Pancreas (tissue), 10 donors: ENCODE results near the gene GAB2. TPM values are rescaled to one million over a fixed set of nuclear protein-coding genes. Genes with fewer than 3 reads are reported as not detected.

Experiments
- ATAC-seq, 4 donors: fragments of 200-7000 bp; cut with Tn5 transposase; one replicate each; pipeline versions ENCODE4 v1.8.0 to v1.9.1; 2020; ENCODE audit warnings: mild to moderate bottlenecking in 4 of 4, moderate library complexity in 4 of 4
- DNase-seq, 6 donors: peaks; one replicate each; pipeline ENCODE4 v3.0.0-alpha.2; 2020
- FAIRE-seq: peaks from 2 replicates; lab custom pipeline; 2012; peaks lifted over from hg19 to GRCh38; lab: Jason Lieb, UNC
- H3K27ac ChIP-seq, 4 donors: fragments of 200-600 bp; sonication (generic); 1 replicate in 3 of 4; 2 replicates in 1 of 4; pipeline versions ENCODE4 v1.5.0 to v1.8.0; 2020
- H3K27me3 ChIP-seq, 4 donors: fragments of 200-600 bp; one replicate each; pipeline ENCODE4 v1.8.0; 2021
- H3K36me3 ChIP-seq, 3 donors: fragments of 200-600 bp; sonication (generic) in 1 of 3; one replicate each; pipeline versions ENCODE4 v1.5.0 to v1.8.0; 2020 to 2021
- H3K4me1 ChIP-seq, 3 donors: fragments of 200-600 bp; one replicate each; pipeline ENCODE4 v1.8.0; 2021
- H3K4me3 ChIP-seq, 4 donors: fragments of 200-600 bp; sonication (generic) in 2 of 4; one replicate each; pipeline versions ENCODE4 v1.5.0 to v1.8.0; 2020 to 2021
- H3K9me3 ChIP-seq, 4 donors: fragments of 200-600 bp; one replicate each; pipeline ENCODE4 v1.8.0; 2021
- WGBS, 2 donors: extraction: QIAGEN DNeasy Blood & Tissue Kit; methylation state at CpG; one replicate each; pipeline ENCODE4 v1.1.7; 2013; 5-methylcytosine and 5-hydroxymethylcytosine counted together
- intact Hi-C, 3 donors: fragments of 100-400 bp; cut with DNase I; formaldehyde crosslinking; loops; one replicate each; pipeline versions ENCODE4 v1.11.1 to v1.14.2; 2022
- polyA plus RNA-seq, 2 donors: library from polyadenylated mRNA; stranded (reverse); fragments of 200-250 nt; gene quantifications; one replicate each; pipeline ENCODE4 v1.2.3, GENCODE V29; 2013
- total RNA-seq, 6 donors: library from RNA; stranded (reverse); fragmentation: NEBNext Ultra II Directional in 4 of 6; extraction: Animal tissue kit (Norgen Biotek cat#: 25700) in 4 of 6; gene quantifications; one replicate each; pipeline versions ENCODE4 v1.2.1 to v1.2.4, GENCODE V29; 2021 to 2023
- TF ChIP-seq, protein P1 (sequence below), 4 donors: fragments of 200-600 bp; sonication (generic) in 3 of 4; IDR thresholded peaks; one replicate each; pipeline versions ENCODE4 v1.5.0 to v1.8.0; 2021; ENCODE audit warnings: antibody characterized with exemption in 4 of 4
- donor health status: healthy with polysubstance abuse.
- donor health status: DM: no; HTN: no; CAD: no; lungs with moderate emphysema.
- donor health status: DM: no; HTN: no; CAD: no.
- donor health status: control.
- donor health status: control.
- donor health status: Bipolar disorder and iron deficiency.
- donor health status: DM: yes; HTN: yes; CAD: no.
- donor health status: DM: no; HTN: no; CAD: no.
- donor health status: DM: no; HTN: no; CAD: no.
- donor health status: DM: yes; HTN: yes; CAD: no.

The GAB2 gene
- total and polyA plus RNA-seq, 8 donors = 3.1 to 17.8 (median 9.4) TPM

DNA sequence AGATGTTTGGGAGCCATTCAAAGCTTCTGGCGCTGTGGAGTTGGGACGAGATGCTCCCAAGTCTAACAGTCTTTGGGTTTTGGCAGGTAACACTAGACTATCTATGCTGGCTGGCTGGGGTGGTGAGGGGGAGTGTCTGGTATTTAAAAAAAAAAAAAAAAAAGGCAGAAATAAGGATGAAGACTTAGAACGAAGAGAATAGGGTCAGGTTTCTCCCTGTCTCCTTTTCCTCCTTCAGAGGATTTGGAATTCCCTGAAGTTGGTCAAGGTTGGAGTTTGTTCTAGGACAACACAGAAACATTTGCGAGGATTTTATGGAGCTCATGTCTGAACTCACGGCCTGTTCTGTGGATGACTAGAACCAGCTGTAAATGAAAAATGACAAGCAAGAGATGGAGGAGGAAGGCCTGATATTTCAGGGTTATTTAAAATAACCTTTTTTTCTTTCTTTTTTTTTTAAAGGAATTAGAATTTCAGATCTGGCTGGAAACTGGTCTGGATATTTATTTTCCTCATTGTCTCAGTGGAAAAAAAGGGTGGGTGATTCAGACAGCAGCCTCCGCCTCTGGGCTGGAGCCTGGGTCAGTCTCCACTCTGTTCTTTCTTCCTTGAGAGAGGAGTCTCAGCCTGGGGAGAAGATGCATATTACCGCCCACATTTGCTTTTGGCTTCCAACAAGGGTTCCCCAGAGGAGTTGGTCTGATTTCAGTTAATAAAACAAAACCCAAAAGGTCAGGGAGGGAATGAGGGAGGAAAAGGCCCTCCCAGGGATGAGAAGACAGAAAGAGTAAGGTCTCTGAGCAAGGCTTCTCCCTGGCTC is 148.8 kb downstream of the GAB2 start:
- WGBS, 2 donors = 91 to 93% methylated on average over 7 of the region's 7 CpGs
- FAIRE-seq (no peak), DNase-seq (peak in 1 of 6 donors; percentile 17), ATAC-seq (peak in 3 of 4 donors; percentile 60 to 69 (median 67))
- Histone ChIP-seq H3K36me3 (no peaks in the 10 kb centered on the region), H3K4me3 (no peak overlapping the region), H3K27ac (no peak overlapping the region), H3K9me3 (no peaks in the 10 kb centered on the region), H3K4me1 (no peaks in the 10 kb centered on the region), H3K27me3 (no peaks in the 10 kb centered on the region)
- TF ChIP-seq, protein P1, sequence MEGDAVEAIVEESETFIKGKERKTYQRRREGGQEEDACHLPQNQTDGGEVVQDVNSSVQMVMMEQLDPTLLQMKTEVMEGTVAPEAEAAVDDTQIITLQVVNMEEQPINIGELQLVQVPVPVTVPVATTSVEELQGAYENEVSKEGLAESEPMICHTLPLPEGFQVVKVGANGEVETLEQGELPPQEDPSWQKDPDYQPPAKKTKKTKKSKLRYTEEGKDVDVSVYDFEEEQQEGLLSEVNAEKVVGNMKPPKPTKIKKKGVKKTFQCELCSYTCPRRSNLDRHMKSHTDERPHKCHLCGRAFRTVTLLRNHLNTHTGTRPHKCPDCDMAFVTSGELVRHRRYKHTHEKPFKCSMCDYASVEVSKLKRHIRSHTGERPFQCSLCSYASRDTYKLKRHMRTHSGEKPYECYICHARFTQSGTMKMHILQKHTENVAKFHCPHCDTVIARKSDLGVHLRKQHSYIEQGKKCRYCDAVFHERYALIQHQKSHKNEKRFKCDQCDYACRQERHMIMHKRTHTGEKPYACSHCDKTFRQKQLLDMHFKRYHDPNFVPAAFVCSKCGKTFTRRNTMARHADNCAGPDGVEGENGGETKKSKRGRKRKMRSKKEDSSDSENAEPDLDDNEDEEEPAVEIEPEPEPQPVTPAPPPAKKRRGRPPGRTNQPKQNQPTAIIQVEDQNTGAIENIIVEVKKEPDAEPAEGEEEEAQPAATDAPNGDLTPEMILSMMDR (IDR thresholded peaks at IDR 0.05) = no peak
- intact Hi-C loops = no loop called here

DNA sequence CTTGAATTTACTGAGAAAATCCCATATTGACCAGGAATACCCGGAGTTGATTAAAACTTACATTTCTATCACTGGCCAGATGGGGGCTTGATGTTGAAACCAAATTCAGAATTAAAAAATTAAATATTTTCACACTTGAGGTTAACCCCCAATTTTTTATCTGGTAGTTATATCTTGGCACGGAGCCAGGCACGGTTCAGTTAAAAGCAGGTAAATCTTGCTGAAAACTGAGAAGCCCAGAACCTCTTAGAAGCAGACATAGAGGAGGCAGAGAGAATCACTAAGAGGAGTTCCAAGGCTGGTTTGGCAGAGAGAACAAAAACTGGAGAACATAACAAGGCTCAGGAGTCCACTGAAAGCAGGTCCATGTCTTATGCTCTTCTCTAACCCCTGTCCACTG is 151.2 kb downstream of the GAB2 start:
- FAIRE-seq (no peak), ATAC-seq (no peak), DNase-seq (no peak)
- H3K36me3 ChIP-seq = no peaks in the 10 kb centered on the region
- intact Hi-C loops = no loop called here
- TF ChIP-seq, protein P1 (IDR thresholded peaks at IDR 0.05) = no peak
- 33 to 40% methylated on average over 3 of the region's 3 CpGs for WGBS, 2 donors
- no peaks in the 10 kb centered on the region for H3K9me3 ChIP-seq
- no peaks in the 10 kb centered on the region for H3K4me1 ChIP-seq
- no peaks in the 10 kb centered on the region for H3K27me3 ChIP-seq
- no peak overlapping the region for H3K27ac ChIP-seq
- H3K4me3 ChIP-seq = no peak overlapping the region

DNA sequence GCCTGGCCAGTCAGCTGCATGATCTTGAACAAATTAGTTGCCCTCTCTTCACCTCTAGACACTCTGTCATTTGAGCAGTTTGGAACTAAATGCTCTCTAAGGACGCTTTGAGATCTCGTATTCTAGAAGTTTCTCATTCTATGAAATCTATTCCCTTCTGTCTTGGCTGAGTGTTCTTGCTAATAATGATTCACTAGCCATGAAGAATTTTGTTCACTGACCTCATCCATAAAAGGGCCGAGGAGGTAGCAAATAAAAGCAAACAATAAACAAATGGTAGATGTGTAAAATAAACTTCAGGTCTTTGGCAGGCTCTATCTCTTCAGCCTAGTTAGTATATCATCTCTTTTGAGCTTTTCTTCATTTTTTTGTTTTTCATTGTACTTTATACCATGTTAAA is 152.3 kb downstream of the GAB2 start:
- FAIRE-seq = no peak
- Histone ChIP-seq H3K4me1 (no peaks in the 10 kb centered on the region), H3K27me3 (no peaks in the 10 kb centered on the region), H3K27ac (no peak overlapping the region), H3K4me3 (no peak overlapping the region), H3K9me3 (no peaks in the 10 kb centered on the region), H3K36me3 (no peaks in the 10 kb centered on the region)
- 43 to 44% methylated on average over 3 of the region's 3 CpGs for WGBS, 2 donors
- intact Hi-C loops = no loop called here
- no peak for ATAC-seq
- TF ChIP-seq, protein P1 (IDR thresholded peaks at IDR 0.05) = no peak
- no peak for DNase-seq

DNA sequence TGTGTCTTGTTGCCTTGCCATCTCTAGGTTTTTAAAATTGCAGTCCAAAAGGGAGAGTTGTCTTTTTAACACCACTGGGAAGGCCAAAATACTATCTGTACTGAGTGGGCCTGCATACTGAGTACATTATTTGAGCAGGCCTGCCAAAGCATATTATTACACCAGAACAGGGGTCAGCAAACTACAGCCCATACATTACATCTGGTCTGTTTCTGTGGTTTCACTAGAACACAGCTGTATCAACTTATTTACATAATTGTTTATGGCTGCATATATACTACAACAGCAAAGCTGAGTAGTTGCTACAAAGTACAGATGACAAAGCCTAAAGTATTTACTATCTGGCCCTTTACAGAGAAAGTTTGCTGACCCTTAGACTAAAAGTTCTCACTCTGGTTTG is 154.9 kb downstream of the GAB2 start:
- ATAC-seq (no peak), FAIRE-seq (no peak)

More for the DNA sequence above, 154.9 kb downstream of the GAB2 start:
- H3K27ac ChIP-seq = no peak overlapping the region
- intact Hi-C loops = no loop called here
- TF ChIP-seq, protein P1 (IDR thresholded peaks at IDR 0.05) = no peak
- H3K4me3 ChIP-seq = no peak overlapping the region
- H3K27me3 ChIP-seq = no peaks in the 10 kb centered on the region
- H3K4me1 ChIP-seq = peaks cover 0 to 1% (median 0%) of the 10 kb centered on the region in 3 donors
- DNase-seq = no peak
- no peaks in the 10 kb centered on the region for H3K9me3 ChIP-seq
- H3K36me3 ChIP-seq = no peaks in the 10 kb centered on the region
